ENCODE data around the gene PCAT6.

The PCAT6 gene

GRCh38 chr1:202810615-202811295 lies at the start of gene PCAT6:
Gene PCAT6, plus strand, starts transcription at chr1:202810954.
- POLR2A ChIA-PET: interaction anchor here (0.8 to 1.5 kb wide), 5 partner anchors 10 to 235 kb away, joined by 3 to 9 read pairs (median 3); partner anchors contain the start of gene RABIF
- peak within 1 kb of the TSS; percentile 88 for H3K4me3 ChIP-seq (ENCODE audit: low read depth, low read length)
- CTCF ChIA-PET: interaction anchor here (0.6 kb wide), 1 partner anchor 19 kb away, joined by 3 read pairs; no protein-coding TSS in a partner anchor
- peak; percentile 78 for DNase-seq (ENCODE audit: low read depth, low spot score)
- TF ChIP-seq, protein P1, sequence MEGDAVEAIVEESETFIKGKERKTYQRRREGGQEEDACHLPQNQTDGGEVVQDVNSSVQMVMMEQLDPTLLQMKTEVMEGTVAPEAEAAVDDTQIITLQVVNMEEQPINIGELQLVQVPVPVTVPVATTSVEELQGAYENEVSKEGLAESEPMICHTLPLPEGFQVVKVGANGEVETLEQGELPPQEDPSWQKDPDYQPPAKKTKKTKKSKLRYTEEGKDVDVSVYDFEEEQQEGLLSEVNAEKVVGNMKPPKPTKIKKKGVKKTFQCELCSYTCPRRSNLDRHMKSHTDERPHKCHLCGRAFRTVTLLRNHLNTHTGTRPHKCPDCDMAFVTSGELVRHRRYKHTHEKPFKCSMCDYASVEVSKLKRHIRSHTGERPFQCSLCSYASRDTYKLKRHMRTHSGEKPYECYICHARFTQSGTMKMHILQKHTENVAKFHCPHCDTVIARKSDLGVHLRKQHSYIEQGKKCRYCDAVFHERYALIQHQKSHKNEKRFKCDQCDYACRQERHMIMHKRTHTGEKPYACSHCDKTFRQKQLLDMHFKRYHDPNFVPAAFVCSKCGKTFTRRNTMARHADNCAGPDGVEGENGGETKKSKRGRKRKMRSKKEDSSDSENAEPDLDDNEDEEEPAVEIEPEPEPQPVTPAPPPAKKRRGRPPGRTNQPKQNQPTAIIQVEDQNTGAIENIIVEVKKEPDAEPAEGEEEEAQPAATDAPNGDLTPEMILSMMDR (IDR thresholded peaks at IDR 0.05; ENCODE audit: insufficient read depth, low read length, missing control alignments): no peak

GRCh38 chr1:202762019-202762418 lies 48.7 kb upstream of the PCAT6 start:
- H3K4me3 ChIP-seq (ENCODE audit: low read depth, low read length): no peak overlapping the region
- TF ChIP-seq, protein P1 (IDR thresholded peaks at IDR 0.05; ENCODE audit: insufficient read depth, low read length, missing control alignments): no peak
- CTCF ChIA-PET: interaction anchor here (1.1 to 1.4 kb wide), 2 partner anchors 10 to 91 kb away, joined by 3 read pairs; no protein-coding TSS in a partner anchor
- no peak for DNase-seq (ENCODE audit: low read depth, low spot score)
- POLR2A ChIA-PET: no interaction called here

GRCh38 chr1:202765721-202766120 lies 45.0 kb upstream of the PCAT6 start:
- no peak overlapping the region for H3K4me3 ChIP-seq (ENCODE audit: low read depth, low read length)
- DNase-seq (ENCODE audit: low read depth, low spot score): no peak
- TF ChIP-seq, protein P1 (IDR thresholded peaks at IDR 0.05; ENCODE audit: insufficient read depth, low read length, missing control alignments): no peak
- POLR2A ChIA-PET: no interaction called here
- CTCF ChIA-PET: interaction anchor here (1.2 kb wide), 1 partner anchor 9 kb away, joined by 5 read pairs; no protein-coding TSS in a partner anchor

DNA sequence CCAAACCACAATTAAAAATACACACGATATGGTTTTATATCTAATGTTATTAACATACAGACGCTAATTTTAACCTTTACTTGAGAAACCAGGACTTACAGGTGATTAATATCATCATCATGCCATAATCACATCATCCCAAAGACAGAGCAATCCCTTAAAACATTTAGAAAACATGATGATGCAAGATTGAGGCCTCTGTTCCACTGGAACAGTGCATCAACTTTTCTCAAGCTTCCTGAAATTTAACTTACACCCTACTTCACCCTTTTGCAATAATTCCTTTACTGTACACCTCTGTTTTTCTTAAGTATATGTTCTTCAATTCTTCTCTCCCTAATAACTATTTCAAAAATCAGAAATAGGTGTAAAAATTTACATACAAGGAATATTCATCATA lies 40.6 kb upstream of the PCAT6 start:
- CTCF ChIA-PET: interaction anchor here (0.7 kb wide), 1 partner anchor 200 kb away, joined by 3 read pairs; no protein-coding TSS in a partner anchor
- POLR2A ChIA-PET: no interaction called here
- H3K4me3 ChIP-seq (ENCODE audit: low read depth, low read length): no peak overlapping the region
- no peak for DNase-seq (ENCODE audit: low read depth, low spot score)
- TF ChIP-seq, protein P1 (IDR thresholded peaks at IDR 0.05; ENCODE audit: insufficient read depth, low read length, missing control alignments): no peak

DNA sequence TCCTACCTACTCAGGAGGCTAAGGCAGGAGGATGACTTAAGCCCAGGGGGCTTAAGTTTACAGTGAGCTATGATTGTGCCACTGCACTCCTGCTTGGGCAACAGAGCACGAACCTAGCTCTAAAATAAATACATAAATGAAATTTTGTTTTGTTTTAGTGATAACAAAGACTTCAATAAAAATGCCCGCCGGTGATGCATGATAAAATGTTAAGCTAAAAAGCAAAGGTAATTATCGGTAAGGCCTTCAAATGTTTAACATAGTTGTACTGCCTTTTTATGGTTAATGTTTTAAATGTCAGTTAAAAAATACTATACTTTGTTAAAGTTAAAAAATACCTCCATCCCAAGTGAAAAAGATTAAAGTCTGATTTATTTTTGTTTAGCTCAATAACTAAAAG lies 29.6 kb upstream of the PCAT6 start:
- CTCF ChIA-PET: interaction anchor here (1.0 to 1.4 kb wide), 3 partner anchors 10 to 488 kb away, joined by 3 to 5 read pairs (median 4); no protein-coding TSS in a partner anchor
- no peak for DNase-seq (ENCODE audit: low read depth, low spot score)
- TF ChIP-seq, protein P1 (IDR thresholded peaks at IDR 0.05; ENCODE audit: insufficient read depth, low read length, missing control alignments): no peak
- POLR2A ChIA-PET: no interaction called here
- no peak overlapping the region for H3K4me3 ChIP-seq (ENCODE audit: low read depth, low read length)

DNA sequence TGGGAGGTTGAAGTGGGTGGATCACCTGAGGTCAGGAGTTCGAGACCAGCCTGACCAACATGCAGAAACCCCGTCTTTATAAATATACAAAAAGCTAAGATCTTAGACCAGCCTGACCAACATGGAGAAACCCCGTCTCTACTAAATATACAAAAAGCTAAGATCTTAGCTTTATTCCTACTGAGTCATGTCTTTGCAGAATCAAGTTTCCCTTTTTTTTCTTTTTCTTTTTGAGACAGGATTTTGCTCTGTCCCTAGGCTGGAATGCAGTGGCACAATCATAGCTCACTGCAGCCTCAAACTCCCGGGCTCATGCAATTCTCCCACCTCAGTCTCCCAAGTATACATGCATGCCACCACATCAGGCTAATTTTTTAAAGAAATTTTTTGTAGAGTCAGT lies 23.9 kb upstream of the PCAT6 start:
- DNase-seq (ENCODE audit: low read depth, low spot score): no peak
- no peak overlapping the region for H3K4me3 ChIP-seq (ENCODE audit: low read depth, low read length)
- ChIA-PET CTCF (interaction anchor here (1.2 kb wide), 1 partner anchor 10 kb away, joined by 3 read pairs; no protein-coding TSS in a partner anchor), POLR2A (interaction anchor here (0.7 kb wide), 1 partner anchor 12 kb away, joined by 3 read pairs; no protein-coding TSS in a partner anchor)
- TF ChIP-seq, protein P1 (IDR thresholded peaks at IDR 0.05; ENCODE audit: insufficient read depth, low read length, missing control alignments): no peak
